Panc1 (cell line): ENCODE measurements around the gene SART1. TPM values are rescaled to one million over a fixed set of nuclear protein-coding genes. Genes with fewer than 3 reads are reported as not detected.

Source experiments
- ATAC-seq: fragments of 200-7000 bp; cut with Tn5 transposase; 2 replicates; pipeline ENCODE4 v1.9.1; 2020; ENCODE audit warnings: mild to moderate bottlenecking, moderate library complexity
- BruUV-seq: library from RNA; stranded (reverse); fragments of 400-500 nt; replicated peaks from 2 replicates; lab custom pipeline; 2021; lab: Mats Ljungman, UMichigan
- CTCF ChIA-PET: fragments of 300-600 bp; sonication (Branson Sonifier 250); formaldehyde crosslinking; loops from one replicate; lab custom pipeline; 2022; ENCODE audit warnings: antibody characterized with exemption; lab: Charles Lee
- POLR2A ChIA-PET: fragments of 300-600 bp; sonication (Branson Sonifier 250); formaldehyde crosslinking; loops from one replicate; lab custom pipeline; 2022; ENCODE audit warnings: antibody characterized with exemption; lab: Charles Lee
- DNase-seq: peaks from one replicate; pipeline ENCODE4 v3.0.0-alpha.2; 2010; ENCODE audit warnings: low read depth, low spot score
- H3K27ac ChIP-seq: 2 replicates; pipeline ENCODE4 v1.5.1; 2011; ENCODE audit warnings: mild to moderate bottlenecking, low read length, inconsistent platforms
- H3K27me3 ChIP-seq: fragments of 200-500 bp; sonication (Bioruptor generic); 2 replicates; pipeline ENCODE4 v1.6.0; 2014; ENCODE audit warnings: low read length, inconsistent platforms; ENCODE audit not compliant: control insufficient read depth, insufficient read depth
- H3K36me3 ChIP-seq: fragments of 200-500 bp; sonication (Bioruptor generic); 2 replicates; pipeline ENCODE4 v1.5.1; 2014; ENCODE audit warnings: inconsistent platforms, mild to moderate bottlenecking, low read length, moderate library complexity; ENCODE audit not compliant: control insufficient read depth, insufficient read depth
- H3K4me1 ChIP-seq: 2 replicates; pipeline ENCODE4 v1.5.1; 2011; ENCODE audit warnings: inconsistent platforms, mild to moderate bottlenecking, low read length, moderate library complexity; ENCODE audit not compliant: control insufficient read depth, insufficient read depth
- H3K4me3 ChIP-seq, 2 experiments: 2 replicates each; pipeline ENCODE4 v1.5.1; 2011 to 2012; ENCODE audit warnings: low read depth in 2 of 2, low read length in 2 of 2, mild to moderate bottlenecking in 2 of 2, inconsistent platforms in 1 of 2, moderate library complexity in 1 of 2
- H3K9me3 ChIP-seq: fragments of 200-500 bp; sonication (Bioruptor generic); 2 replicates; pipeline ENCODE4 v1.5.1; 2014; ENCODE audit warnings: low read depth, mild to moderate bottlenecking, inconsistent platforms, low read length, moderate library complexity; ENCODE audit not compliant: control insufficient read depth, insufficient read depth
- POLR2AphosphoS5 ChIP-seq: IDR thresholded peaks from 2 replicates; pipeline ENCODE4 v1.6.1; 2012; ENCODE audit warnings: mild to moderate bottlenecking, low read depth, low read length, moderate library complexity
- SIN3A ChIP-seq: IDR thresholded peaks from 2 replicates; pipeline ENCODE4 v1.6.1; 2012; ENCODE audit warnings: low read depth, mild to moderate bottlenecking, low read length, moderate library complexity, borderline replicate concordance; ENCODE audit not compliant: insufficient read depth
- TCF7L2 ChIP-seq: IDR thresholded peaks from 2 replicates; pipeline ENCODE4 v1.6.1; 2011; ENCODE audit warnings: mild to moderate bottlenecking, low read depth, low read length, inconsistent platforms
- in situ Hi-C: cut with HindIII; loops from 2 replicates; pipeline ENCODE4 v1.10.0; 2016; ENCODE audit warnings: low sequenced_read_pairs, low pct_unique_long_range_greater_than_20kb
- intact Hi-C: fragments of 100-400 bp; cut with micrococcal nuclease; formaldehyde crosslinking; loops from one replicate; pipeline ENCODE4 v1.10.0; 2022; ENCODE audit not compliant: unreplicated experiment
- total RNA-seq: library from RNA; stranded (reverse); gene quantifications from one replicate; pipeline ENCODE4 v1.2.1, GENCODE V29; 2021; ENCODE audit not compliant: unreplicated experiment
- TF ChIP-seq, protein P1 (sequence below), 2 experiments: IDR thresholded peaks; 2 replicates each; pipeline ENCODE4 v1.6.1; 2011 to 2012; ENCODE audit warnings: low read depth in 2 of 2, control low read depth in 1 of 2, low read length in 1 of 2, mild to moderate bottlenecking in 1 of 2, moderate library complexity in 1 of 2; ENCODE audit not compliant: insufficient read depth in 1 of 2
- TF ChIP-seq, protein P2 (sequence below): fragments of 450-650 bp; IDR thresholded peaks from 2 replicates; pipeline ENCODE4 v1.5.1; 2017; ENCODE audit warnings: mild to moderate bottlenecking

Gene SART1
- total RNA-seq, 1 experiment from 2014 or later = 76.4 TPM

DNA sequence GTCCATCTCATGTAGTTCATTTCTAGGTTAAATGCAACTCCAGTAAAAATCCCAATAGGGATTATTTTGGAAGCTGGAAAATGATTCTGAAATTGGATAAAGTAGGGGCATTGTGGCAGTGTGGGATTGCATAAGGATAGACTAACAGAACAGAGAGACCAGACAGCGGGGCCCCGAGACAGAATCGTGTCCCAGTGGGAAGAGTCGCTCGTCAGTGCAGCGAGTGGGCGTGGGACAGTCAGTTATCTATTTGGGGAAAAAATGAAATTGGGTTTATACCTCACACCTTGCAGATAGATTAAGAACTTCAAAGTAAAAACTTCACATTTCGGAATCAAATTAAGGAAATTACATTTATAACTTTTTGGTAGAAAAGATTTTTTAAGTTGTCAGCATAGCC, 10.6 kb downstream of the SART1 start:
- CTCF ChIA-PET = interaction anchor here (0.6 to 0.8 kb wide), 2 partner anchors 23 to 29 kb away, joined by 3 read pairs; no protein-coding TSS in a partner anchor
- ATAC-seq = no peak
- Histone ChIP-seq H3K27ac (no peak overlapping the region), H3K4me3 (no peak overlapping the region), H3K9me3 (no peaks in the 10 kb centered on the region), H3K36me3 (peaks cover 5% of the 10 kb centered on the region), H3K4me1 (peaks cover 5% of the 10 kb centered on the region; the same call in 1 of the 2 replicates), H3K27me3 (no peaks in the 10 kb centered on the region)
- BruUV-seq = no TSS peak
- in situ Hi-C loops = no loop called here
- DNase-seq = no peak
- TF ChIP-seq, protein P1, sequence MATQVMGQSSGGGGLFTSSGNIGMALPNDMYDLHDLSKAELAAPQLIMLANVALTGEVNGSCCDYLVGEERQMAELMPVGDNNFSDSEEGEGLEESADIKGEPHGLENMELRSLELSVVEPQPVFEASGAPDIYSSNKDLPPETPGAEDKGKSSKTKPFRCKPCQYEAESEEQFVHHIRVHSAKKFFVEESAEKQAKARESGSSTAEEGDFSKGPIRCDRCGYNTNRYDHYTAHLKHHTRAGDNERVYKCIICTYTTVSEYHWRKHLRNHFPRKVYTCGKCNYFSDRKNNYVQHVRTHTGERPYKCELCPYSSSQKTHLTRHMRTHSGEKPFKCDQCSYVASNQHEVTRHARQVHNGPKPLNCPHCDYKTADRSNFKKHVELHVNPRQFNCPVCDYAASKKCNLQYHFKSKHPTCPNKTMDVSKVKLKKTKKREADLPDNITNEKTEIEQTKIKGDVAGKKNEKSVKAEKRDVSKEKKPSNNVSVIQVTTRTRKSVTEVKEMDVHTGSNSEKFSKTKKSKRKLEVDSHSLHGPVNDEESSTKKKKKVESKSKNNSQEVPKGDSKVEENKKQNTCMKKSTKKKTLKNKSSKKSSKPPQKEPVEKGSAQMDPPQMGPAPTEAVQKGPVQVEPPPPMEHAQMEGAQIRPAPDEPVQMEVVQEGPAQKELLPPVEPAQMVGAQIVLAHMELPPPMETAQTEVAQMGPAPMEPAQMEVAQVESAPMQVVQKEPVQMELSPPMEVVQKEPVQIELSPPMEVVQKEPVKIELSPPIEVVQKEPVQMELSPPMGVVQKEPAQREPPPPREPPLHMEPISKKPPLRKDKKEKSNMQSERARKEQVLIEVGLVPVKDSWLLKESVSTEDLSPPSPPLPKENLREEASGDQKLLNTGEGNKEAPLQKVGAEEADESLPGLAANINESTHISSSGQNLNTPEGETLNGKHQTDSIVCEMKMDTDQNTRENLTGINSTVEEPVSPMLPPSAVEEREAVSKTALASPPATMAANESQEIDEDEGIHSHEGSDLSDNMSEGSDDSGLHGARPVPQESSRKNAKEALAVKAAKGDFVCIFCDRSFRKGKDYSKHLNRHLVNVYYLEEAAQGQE (IDR thresholded peaks at IDR 0.05; ENCODE audit: insufficient read depth in 1 of 2, low read depth in 2 of 2, low read length in 1 of 2) = no peak
- TF ChIP-seq POLR2AphosphoS5 (no peak), SIN3A (no peak), TCF7L2 (no peak)
- TF ChIP-seq, protein P2, sequence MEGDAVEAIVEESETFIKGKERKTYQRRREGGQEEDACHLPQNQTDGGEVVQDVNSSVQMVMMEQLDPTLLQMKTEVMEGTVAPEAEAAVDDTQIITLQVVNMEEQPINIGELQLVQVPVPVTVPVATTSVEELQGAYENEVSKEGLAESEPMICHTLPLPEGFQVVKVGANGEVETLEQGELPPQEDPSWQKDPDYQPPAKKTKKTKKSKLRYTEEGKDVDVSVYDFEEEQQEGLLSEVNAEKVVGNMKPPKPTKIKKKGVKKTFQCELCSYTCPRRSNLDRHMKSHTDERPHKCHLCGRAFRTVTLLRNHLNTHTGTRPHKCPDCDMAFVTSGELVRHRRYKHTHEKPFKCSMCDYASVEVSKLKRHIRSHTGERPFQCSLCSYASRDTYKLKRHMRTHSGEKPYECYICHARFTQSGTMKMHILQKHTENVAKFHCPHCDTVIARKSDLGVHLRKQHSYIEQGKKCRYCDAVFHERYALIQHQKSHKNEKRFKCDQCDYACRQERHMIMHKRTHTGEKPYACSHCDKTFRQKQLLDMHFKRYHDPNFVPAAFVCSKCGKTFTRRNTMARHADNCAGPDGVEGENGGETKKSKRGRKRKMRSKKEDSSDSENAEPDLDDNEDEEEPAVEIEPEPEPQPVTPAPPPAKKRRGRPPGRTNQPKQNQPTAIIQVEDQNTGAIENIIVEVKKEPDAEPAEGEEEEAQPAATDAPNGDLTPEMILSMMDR = no peak
- intact Hi-C loops = no loop called here
- POLR2A ChIA-PET = interaction anchor here (0.5 to 0.7 kb wide), 3 partner anchors 78 to 220 kb away, joined by 6 to 12 read pairs (median 9); no protein-coding TSS in a partner anchor

DNA sequence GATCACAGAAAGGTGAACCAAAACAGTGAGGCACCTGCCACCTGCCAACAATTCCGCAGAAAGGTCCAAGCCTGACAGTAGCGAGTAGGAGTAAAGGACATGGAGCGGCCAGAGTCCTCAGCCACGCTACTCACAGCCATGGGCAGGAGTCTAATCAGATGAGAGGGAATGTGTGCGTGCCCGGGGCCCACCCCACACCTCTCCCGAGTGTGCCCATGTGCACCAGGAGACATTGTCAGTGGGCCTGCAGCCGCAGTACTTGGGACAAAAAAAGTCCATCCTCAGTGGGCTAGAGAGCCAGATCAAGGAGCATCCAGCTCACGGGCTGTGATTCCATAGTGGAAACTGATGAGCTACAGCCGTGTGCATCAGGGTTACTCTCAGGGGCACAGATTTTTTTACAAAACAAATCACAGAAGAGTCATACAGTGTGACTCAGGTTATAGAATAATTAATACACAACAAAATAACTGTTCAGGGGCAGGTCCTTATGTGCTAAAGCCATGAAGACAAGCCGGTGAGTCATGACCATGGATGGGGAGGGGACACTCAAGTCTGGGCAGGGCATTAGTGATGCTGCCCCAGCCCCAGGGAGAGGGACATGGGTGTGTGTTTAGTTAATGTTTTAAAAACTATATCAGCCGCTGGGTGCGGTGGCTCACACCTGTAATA, 12.0 kb downstream of the SART1 start:
- in situ Hi-C loops = no loop called here
- no peak for ATAC-seq
- Histone ChIP-seq H3K27me3 (no peaks in the 10 kb centered on the region), H3K9me3 (no peaks in the 10 kb centered on the region), H3K27ac (no peak overlapping the region), H3K36me3 (peaks cover 8% of the 10 kb centered on the region), H3K4me1 (peaks cover 5% of the 10 kb centered on the region; the same call in 1 of the 2 replicates), H3K4me3 (no peak overlapping the region)
- intact Hi-C loops = no loop called here
- DNase-seq = no peak
- TSS peak; percentile 53 for BruUV-seq
- TF ChIP-seq, protein P2 = no peak
- ChIA-PET CTCF (interaction anchor here (0.6 kb wide), 1 partner anchor 71 kb away, joined by 3 read pairs; no protein-coding TSS in a partner anchor), POLR2A (interaction anchor here (0.6 kb wide), 1 partner anchor 73 kb away, joined by 3 read pairs; no protein-coding TSS in a partner anchor)
